Activated CD4-positive, CD25-positive, alpha-beta regulatory T cell treated with anti-CD3 and anti-CD28 coated beads, Interleukin-2, amount 50 U/mL, for 72 hours (primary cell): Measurements from ENCODE around the gene FAF2.
A peak's percentile ranks its signal among the peaks of the same experiment; 100 is the strongest.
"Not testable (repeated sequence)": the region's sequence is repeated elsewhere in the genome, so short reads cannot be mapped to it uniquely, and the experiment has no call there.

Experiments used
- DNase-seq: peaks from one replicate; pipeline ENCODE4 v3.0.0; 2021

Gene FAF2

GRCh38 chr5:176447978-176448608 is at the start of gene FAF2:
FAF2 (plus strand) TSS chr5:176448385; CDS start chr5:176448408, 23 bp downstream.
- peak; percentile 100 for DNase-seq

- no peak for DNase-seq
These were observed 47.6 kb upstream of the FAF2 start for GRCh38 chr5:176400382-176401156.

GRCh38 chr5:176401281-176402205 is 46.6 kb upstream of the FAF2 start:
- DNase-seq: no peak

- DNase-seq: no peak
These were observed 42.3 kb upstream of the FAF2 start for GRCh38 chr5:176405656-176406435.

GRCh38 chr5:176406436-176407052 is 41.6 kb upstream of the FAF2 start:
- no peak for DNase-seq

GRCh38 chr5:176407456-176408251 is 40.5 kb upstream of the FAF2 start:
- no peak for DNase-seq

GRCh38 chr5:176408252-176408573 is 40.0 kb upstream of the FAF2 start:
- not testable (repeated sequence) for DNase-seq

GRCh38 chr5:176408590-176408989 is 39.6 kb upstream of the FAF2 start:
- no peak for DNase-seq

GRCh38 chr5:176409765-176410164 is 38.4 kb upstream of the FAF2 start:
- no peak for DNase-seq

GRCh38 chr5:176410486-176411180 is 37.6 kb upstream of the FAF2 start:
- DNase-seq: no peak

GRCh38 chr5:176412517-176413254 is 35.5 kb upstream of the FAF2 start:
- no peak for DNase-seq

- no peak for DNase-seq
These were observed 35.0 kb upstream of the FAF2 start for GRCh38 chr5:176413255-176413565.

- DNase-seq: no peak
These were observed 34.4 kb upstream of the FAF2 start for GRCh38 chr5:176413709-176414191.

- no peak for DNase-seq
These were observed 33.5 kb upstream of the FAF2 start for GRCh38 chr5:176414704-176415103.

- no peak for DNase-seq
These were observed 32.8 kb upstream of the FAF2 start for GRCh38 chr5:176415240-176415951.

- DNase-seq: peak; percentile 83
These were observed 31.9 kb upstream of the FAF2 start, which contains the start of gene CLTB for GRCh38 chr5:176415952-176416924. CLTB (minus strand) TSS chr5:176416539; CDS start chr5:176416363, 176 bp downstream.

- no peak for DNase-seq
These were observed 31.2 kb upstream of the FAF2 start for GRCh38 chr5:176416965-176417364.

- DNase-seq: no peak
These were observed 29.9 kb upstream of the FAF2 start for GRCh38 chr5:176418251-176418650.
